Pancreas (tissue), 10 donors: Measurements from ENCODE around the gene GPR137. TPM values are rescaled to one million over a fixed set of nuclear protein-coding genes. Genes with fewer than 3 reads are reported as not detected.
A peak's percentile ranks its signal among the peaks of the same experiment; 100 is the strongest.
"Not testable (repeated sequence)": the region's sequence is repeated elsewhere in the genome, so short reads cannot be mapped to it uniquely, and the experiment has no call there.

Experiments
- ATAC-seq, 4 donors: fragments of 200-7000 bp; cut with Tn5 transposase; one replicate each; pipeline versions ENCODE4 v1.8.0 to v1.9.1; 2020; ENCODE audit warnings: mild to moderate bottlenecking in 4 of 4, moderate library complexity in 4 of 4
- DNase-seq, 6 donors: peaks; one replicate each; pipeline ENCODE4 v3.0.0-alpha.2; 2020
- FAIRE-seq: peaks from 2 replicates; lab custom pipeline; 2012; peaks lifted over from hg19 to GRCh38; lab: Jason Lieb, UNC
- H3K27ac ChIP-seq, 4 donors: fragments of 200-600 bp; sonication (generic); 1 replicate in 3 of 4; 2 replicates in 1 of 4; pipeline versions ENCODE4 v1.5.0 to v1.8.0; 2020
- H3K27me3 ChIP-seq, 4 donors: fragments of 200-600 bp; one replicate each; pipeline ENCODE4 v1.8.0; 2021
- H3K36me3 ChIP-seq, 3 donors: fragments of 200-600 bp; sonication (generic) in 1 of 3; one replicate each; pipeline versions ENCODE4 v1.5.0 to v1.8.0; 2020 to 2021
- H3K4me1 ChIP-seq, 3 donors: fragments of 200-600 bp; one replicate each; pipeline ENCODE4 v1.8.0; 2021
- H3K4me3 ChIP-seq, 4 donors: fragments of 200-600 bp; sonication (generic) in 2 of 4; one replicate each; pipeline versions ENCODE4 v1.5.0 to v1.8.0; 2020 to 2021
- H3K9me3 ChIP-seq, 4 donors: fragments of 200-600 bp; one replicate each; pipeline ENCODE4 v1.8.0; 2021
- WGBS, 2 donors: extraction: QIAGEN DNeasy Blood & Tissue Kit; methylation state at CpG; one replicate each; pipeline ENCODE4 v1.1.7; 2013; 5-methylcytosine and 5-hydroxymethylcytosine counted together
- intact Hi-C, 3 donors: fragments of 100-400 bp; cut with DNase I; formaldehyde crosslinking; loops; one replicate each; pipeline versions ENCODE4 v1.11.1 to v1.14.2; 2022
- polyA plus RNA-seq, 2 donors: library from polyadenylated mRNA; stranded (reverse); fragments of 200-250 nt; gene quantifications; one replicate each; pipeline ENCODE4 v1.2.3, GENCODE V29; 2013
- total RNA-seq, 6 donors: library from RNA; stranded (reverse); fragmentation: NEBNext Ultra II Directional in 4 of 6; extraction: Animal tissue kit (Norgen Biotek cat#: 25700) in 4 of 6; gene quantifications; one replicate each; pipeline versions ENCODE4 v1.2.1 to v1.2.4, GENCODE V29; 2021 to 2023
- TF ChIP-seq, protein P1 (sequence below), 4 donors: fragments of 200-600 bp; sonication (generic) in 3 of 4; IDR thresholded peaks; one replicate each; pipeline versions ENCODE4 v1.5.0 to v1.8.0; 2021; ENCODE audit warnings: antibody characterized with exemption in 4 of 4
- donor health status: healthy with polysubstance abuse.
- donor health status: DM: no; HTN: no; CAD: no; lungs with moderate emphysema.
- donor health status: DM: no; HTN: no; CAD: no.
- donor health status: control.
- donor health status: control.
- donor health status: Bipolar disorder and iron deficiency.
- donor health status: DM: yes; HTN: yes; CAD: no.
- donor health status: DM: no; HTN: no; CAD: no.
- donor health status: DM: no; HTN: no; CAD: no.
- donor health status: DM: yes; HTN: yes; CAD: no.

Gene GPR137
- total and polyA plus RNA-seq, 8 donors: 7.1 to 27.9 (median 14.0) TPM

DNA sequence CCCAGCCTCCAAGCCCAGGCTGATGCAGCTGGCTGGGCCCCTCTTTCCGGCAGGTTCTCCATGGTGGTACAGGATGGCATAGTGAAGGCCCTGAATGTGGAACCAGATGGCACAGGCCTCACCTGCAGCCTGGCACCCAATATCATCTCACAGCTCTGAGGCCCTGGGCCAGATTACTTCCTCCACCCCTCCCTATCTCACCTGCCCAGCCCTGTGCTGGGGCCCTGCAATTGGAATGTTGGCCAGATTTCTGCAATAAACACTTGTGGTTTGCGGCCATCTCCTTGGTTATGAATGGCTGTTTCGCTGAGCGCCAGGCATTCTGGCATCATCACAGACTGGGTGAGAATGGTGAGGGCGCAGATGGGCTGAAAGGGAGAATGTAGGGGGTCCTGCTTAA, 35.9 kb downstream of the GPR137 start:
- Histone ChIP-seq H3K36me3 (no peaks in the 10 kb centered on the region), H3K9me3 (no peaks in the 10 kb centered on the region), H3K27me3 (no peaks in the 10 kb centered on the region), H3K27ac (peak overlapping the region; percentile 26 to 57 (median 48)), H3K4me3 (no peak overlapping the region), H3K4me1 (peaks cover under 1 to 7% (median 7%) of the 10 kb centered on the region in 3 donors)
- intact Hi-C loops: no loop called here
- WGBS, 2 donors: 57 to 62% methylated on average over 5 of the region's 5 CpGs
- peak in 3 of 6 donors; percentile 58 to 63 (median 60) for DNase-seq
- FAIRE-seq: no peak
- peak in 2 of 4 donors; percentile 3 to 4 for ATAC-seq
- TF ChIP-seq, protein P1, sequence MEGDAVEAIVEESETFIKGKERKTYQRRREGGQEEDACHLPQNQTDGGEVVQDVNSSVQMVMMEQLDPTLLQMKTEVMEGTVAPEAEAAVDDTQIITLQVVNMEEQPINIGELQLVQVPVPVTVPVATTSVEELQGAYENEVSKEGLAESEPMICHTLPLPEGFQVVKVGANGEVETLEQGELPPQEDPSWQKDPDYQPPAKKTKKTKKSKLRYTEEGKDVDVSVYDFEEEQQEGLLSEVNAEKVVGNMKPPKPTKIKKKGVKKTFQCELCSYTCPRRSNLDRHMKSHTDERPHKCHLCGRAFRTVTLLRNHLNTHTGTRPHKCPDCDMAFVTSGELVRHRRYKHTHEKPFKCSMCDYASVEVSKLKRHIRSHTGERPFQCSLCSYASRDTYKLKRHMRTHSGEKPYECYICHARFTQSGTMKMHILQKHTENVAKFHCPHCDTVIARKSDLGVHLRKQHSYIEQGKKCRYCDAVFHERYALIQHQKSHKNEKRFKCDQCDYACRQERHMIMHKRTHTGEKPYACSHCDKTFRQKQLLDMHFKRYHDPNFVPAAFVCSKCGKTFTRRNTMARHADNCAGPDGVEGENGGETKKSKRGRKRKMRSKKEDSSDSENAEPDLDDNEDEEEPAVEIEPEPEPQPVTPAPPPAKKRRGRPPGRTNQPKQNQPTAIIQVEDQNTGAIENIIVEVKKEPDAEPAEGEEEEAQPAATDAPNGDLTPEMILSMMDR (IDR thresholded peaks at IDR 0.05): no peak

DNA sequence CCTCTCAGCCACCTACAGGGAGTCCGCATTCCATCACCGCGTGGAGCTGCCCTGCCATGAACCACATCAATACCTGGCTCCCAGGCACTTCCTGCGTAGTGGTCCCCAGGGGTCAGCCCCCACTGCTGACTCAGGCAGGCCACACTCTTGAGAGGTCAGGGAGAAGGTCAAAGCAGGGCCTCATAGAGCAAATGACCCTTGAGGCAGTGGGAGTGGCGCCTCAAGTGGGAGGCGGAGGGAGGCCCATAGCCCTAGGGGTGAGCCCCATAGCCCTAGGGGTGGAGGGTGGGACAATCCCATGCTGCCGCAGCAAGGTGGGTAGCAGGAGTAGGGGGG, 37.2 kb downstream of the GPR137 start:
- no peak overlapping the region for H3K27ac ChIP-seq
- H3K36me3 ChIP-seq: no peaks in the 10 kb centered on the region
- no peaks in the 10 kb centered on the region for H3K27me3 ChIP-seq
- no peak overlapping the region for H3K4me3 ChIP-seq
- WGBS, 2 donors: 86 to 95% methylated on average over 7 of the region's 7 CpGs
- TF ChIP-seq, protein P1 (IDR thresholded peaks at IDR 0.05): no peak
- ATAC-seq: no peak
- H3K4me1 ChIP-seq: peaks cover 0 to 7% (median 6%) of the 10 kb centered on the region in 3 donors
- H3K9me3 ChIP-seq: no peaks in the 10 kb centered on the region
- intact Hi-C loops: no loop called here
- no peak for FAIRE-seq
- DNase-seq: no peak

DNA sequence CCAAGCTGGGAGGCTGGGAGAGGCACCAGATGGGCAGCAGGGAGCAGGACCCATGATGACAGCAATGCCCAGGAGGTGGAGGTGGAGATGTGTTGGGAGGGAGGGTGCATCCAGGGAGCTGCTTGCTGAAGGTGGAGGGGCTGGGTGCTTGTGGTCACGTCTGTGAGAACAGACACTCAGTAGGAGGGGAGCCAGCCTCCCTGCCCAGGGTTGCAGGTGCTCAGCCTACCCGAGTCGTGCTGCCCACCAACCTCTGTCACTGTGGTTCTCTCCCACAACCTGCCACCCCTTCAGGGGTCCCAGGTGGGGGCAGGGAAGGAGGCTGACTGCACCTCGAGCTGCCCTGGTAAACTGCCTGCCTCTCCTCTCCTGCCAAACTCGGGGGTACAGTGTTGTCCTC, 37.7 kb downstream of the GPR137 start:
- H3K4me1 ChIP-seq: peaks cover 0 to 7% (median 6%) of the 10 kb centered on the region in 3 donors
- ATAC-seq (no peak), DNase-seq (no peak), FAIRE-seq (no peak)
- H3K27me3 ChIP-seq: no peaks in the 10 kb centered on the region
- no peak overlapping the region for H3K27ac ChIP-seq
- no peaks in the 10 kb centered on the region for H3K9me3 ChIP-seq
- intact Hi-C loops: no loop called here
- no peak overlapping the region for H3K4me3 ChIP-seq
- TF ChIP-seq, protein P1 (IDR thresholded peaks at IDR 0.05): no peak
- H3K36me3 ChIP-seq: no peaks in the 10 kb centered on the region
- WGBS, 2 donors: 68 to 82% methylated on average over 5 of the region's 5 CpGs

DNA sequence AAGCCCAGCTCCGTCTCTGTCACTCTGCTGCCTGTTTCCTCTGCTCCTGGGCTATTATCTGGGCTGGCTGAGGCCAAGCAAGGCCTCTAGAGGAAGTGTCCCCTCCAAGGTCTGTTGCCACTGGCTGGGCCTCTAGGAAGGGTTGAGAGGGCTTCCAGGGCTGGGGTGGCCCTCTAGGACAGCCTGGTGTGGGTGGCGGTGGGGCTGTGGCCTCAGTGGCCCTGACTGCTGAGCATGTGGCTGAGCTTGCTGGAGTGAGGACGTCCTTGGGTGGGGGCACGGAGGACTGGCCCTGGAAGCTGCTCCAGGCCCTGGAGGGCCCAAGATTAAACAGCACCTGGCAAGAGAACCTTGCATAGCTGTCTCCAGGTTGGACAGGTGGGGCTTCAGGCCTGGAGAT, 38.3 kb downstream of the GPR137 start:
- ATAC-seq, intact Hi-C loops, H3K27me3 ChIP-seq, FAIRE-seq, H3K4me1 ChIP-seq, H3K27ac ChIP-seq, DNase-seq, H3K4me3 ChIP-seq, H3K9me3 ChIP-seq, H3K36me3 ChIP-seq: not testable (repeated sequence)
- 75 to 84% methylated on average over 3 to 4 of the region's 4 CpGs for WGBS, 2 donors

DNA sequence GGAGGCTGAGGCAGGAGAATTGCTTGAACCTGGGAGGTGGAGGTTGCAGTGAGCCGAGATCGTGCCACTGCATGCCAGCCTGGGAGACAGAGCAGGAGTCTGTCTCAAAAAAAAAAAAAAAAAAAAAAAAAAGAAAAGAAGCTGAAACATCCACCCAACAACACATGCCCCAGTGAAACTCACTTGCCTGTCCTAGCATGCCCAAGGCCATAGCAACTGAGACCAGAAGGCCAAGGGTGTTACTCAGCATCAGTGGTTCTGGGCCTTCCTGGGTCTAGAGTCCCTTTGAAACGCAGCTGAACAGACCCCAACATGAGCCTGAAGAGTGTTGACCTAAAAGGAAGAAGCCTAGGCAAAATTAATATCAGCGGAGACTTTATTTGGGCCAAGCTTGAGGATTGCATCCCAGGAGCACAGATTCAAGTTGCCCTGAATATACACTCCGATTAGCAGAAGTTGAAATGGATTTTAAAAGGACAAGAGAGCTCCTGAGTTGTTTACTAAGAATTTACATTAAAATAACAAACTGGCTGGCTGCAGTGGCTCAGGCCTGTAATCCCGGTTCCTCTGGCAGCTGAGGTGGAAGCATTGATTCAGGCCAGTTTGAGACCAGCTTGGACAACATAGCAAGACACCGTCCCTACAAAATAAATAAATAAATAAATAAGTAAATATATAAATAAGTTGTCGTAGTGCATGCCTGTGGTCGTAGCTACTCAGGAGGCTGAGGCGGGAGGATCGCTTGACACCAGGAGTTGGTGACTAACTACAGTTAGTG, 39.2 kb downstream of the GPR137 start:
- ATAC-seq (no peak), FAIRE-seq (no peak), DNase-seq (no peak)
- intact Hi-C loops: no loop called here
- TF ChIP-seq, protein P1 (IDR thresholded peaks at IDR 0.05): no peak
- Histone ChIP-seq H3K36me3 (no peaks in the 10 kb centered on the region), H3K9me3 (no peaks in the 10 kb centered on the region), H3K27ac (no peak overlapping the region), H3K4me1 (peaks cover 0 to 6% (median 0%) of the 10 kb centered on the region in 3 donors), H3K4me3 (no peak overlapping the region), H3K27me3 (no peaks in the 10 kb centered on the region)
- WGBS, 2 donors: 90 to 93% methylated on average over 11 of the region's 11 CpGs
